ENCODE measurements around the gene TBR1.

DNA sequence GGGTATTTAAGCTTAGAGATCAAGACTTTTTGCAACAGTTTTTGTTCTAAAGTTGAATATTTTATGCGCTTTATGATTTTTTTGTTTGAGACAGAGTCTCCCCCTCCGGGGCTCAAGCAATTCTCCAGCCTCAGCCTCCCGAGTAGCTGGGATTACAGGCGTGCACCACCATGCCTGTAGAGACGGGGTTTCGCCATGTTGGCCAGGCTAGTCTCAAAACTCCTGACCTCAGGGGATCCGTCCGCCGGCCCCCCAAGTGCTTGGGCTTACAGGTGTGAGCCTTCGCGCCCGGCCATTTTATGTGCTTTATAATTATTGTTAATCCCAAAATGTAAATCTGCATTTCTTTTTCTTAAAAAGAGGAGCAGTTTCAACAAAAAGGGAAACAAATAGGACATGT is 29.0 kb downstream of the TBR1 start:
- TF ChIP-seq, protein P1, sequence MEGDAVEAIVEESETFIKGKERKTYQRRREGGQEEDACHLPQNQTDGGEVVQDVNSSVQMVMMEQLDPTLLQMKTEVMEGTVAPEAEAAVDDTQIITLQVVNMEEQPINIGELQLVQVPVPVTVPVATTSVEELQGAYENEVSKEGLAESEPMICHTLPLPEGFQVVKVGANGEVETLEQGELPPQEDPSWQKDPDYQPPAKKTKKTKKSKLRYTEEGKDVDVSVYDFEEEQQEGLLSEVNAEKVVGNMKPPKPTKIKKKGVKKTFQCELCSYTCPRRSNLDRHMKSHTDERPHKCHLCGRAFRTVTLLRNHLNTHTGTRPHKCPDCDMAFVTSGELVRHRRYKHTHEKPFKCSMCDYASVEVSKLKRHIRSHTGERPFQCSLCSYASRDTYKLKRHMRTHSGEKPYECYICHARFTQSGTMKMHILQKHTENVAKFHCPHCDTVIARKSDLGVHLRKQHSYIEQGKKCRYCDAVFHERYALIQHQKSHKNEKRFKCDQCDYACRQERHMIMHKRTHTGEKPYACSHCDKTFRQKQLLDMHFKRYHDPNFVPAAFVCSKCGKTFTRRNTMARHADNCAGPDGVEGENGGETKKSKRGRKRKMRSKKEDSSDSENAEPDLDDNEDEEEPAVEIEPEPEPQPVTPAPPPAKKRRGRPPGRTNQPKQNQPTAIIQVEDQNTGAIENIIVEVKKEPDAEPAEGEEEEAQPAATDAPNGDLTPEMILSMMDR (conservative IDR thresholded peaks at IDR 0.05), result no peak
- no peak for TF ChIP-seq EZH2 (IDR thresholded peaks at IDR 0.05; ENCODE audit: low read depth)
